Stimulated activated CD4-positive, alpha-beta T cell treated with anti-CD3 and anti-CD28 coated beads, Interleukin-4, amount 100 ng/mL, for 4 hours (primary cell): Measurements from ENCODE around the gene PPFIBP2.
"Not testable (repeated sequence)": the region's sequence is repeated elsewhere in the genome, so short reads cannot be mapped to it uniquely, and the experiment has no call there.

Source experiments
- DNase-seq, 2 experiments: peaks; one replicate each; pipeline ENCODE4 v3.0.0-alpha.2; 2020

The PPFIBP2 gene

GRCh38 chr11:7500251-7500650, 13.5 kb upstream of the PPFIBP2 start:
- no peak for DNase-seq

GRCh38 chr11:7501251-7501650, 12.5 kb upstream of the PPFIBP2 start:
- no peak for DNase-seq

DNA sequence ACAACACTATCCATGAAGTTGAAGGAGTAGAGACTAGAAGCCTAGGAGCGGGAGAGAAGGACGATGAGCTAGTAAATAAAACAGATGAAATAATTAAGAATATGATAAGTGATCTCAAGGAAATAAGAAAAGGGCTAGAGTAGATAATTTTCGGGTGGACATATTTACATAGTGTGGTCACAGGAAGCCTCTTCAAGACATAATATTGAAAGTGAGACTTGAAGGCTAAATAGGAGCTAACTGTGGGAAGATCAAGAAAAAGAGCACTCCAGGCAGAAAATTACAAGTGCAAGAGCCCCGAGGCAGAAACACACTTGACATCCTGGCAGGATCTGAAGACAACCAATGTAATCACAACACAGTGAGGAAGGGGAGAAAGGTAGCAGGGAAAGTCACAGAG, 11.9 kb upstream of the PPFIBP2 start:
- DNase-seq: no peak

GRCh38 chr11:7506243-7506642, 7.6 kb upstream of the PPFIBP2 start:
- no peak for DNase-seq

GRCh38 chr11:7508087-7508486, 5.7 kb upstream of the PPFIBP2 start:
- DNase-seq: no peak

DNA sequence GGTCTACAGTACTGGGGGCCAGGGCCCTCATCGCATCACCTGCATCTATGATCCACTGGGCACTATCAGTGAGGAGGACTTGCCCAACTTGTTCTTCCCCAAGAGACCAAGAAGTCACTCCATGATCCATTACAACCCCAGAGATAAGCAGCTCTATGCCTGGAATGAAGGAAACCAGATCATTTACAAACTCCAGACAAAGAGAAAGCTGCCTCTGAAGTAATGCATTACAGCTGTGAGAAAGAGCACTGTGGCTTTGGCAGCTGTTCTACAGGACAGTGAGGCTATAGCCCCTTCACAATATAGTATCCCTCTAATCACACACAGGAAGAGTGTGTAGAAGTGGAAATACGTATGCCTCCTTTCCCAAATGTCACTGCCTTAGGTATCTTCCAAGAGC, 3.8 kb upstream of the PPFIBP2 start:
- DNase-seq: no peak

DNA sequence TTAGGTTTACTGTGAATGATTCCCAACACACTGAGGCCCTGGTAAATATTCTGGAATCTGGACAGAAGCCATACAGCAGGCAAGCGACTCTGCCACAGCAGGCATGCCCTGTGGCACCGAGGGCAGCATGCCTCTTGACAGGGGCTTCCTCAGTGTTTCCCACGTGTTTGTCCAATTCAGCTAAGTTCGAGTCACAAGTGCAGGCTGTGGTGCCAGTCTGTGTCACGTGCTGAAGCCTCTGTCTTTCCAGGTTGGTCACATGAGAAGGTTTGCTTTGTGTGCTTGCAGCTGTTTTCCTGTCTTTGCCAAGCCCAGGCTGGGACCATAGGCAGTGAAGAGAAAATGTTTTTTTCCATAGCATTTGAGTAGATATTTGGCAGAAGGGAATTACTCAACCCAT, 2.4 kb upstream of the PPFIBP2 start:
- no peak for DNase-seq

- DNase-seq: no peak
Observed at GRCh38 chr11:7512525-7513233, 1.1 kb upstream of the PPFIBP2 start.

GRCh38 chr11:7514099-7514591, 346 bp downstream of the PPFIBP2 start:
- peak in 1 of 2 experiments; percentile 10 for DNase-seq

- DNase-seq: no peak
Observed at GRCh38 chr11:7515447-7515886, 1.7 kb downstream of the PPFIBP2 start.

- no peak for DNase-seq
Observed at GRCh38 chr11:7516475-7516874, 2.7 kb downstream of the PPFIBP2 start.

DNA sequence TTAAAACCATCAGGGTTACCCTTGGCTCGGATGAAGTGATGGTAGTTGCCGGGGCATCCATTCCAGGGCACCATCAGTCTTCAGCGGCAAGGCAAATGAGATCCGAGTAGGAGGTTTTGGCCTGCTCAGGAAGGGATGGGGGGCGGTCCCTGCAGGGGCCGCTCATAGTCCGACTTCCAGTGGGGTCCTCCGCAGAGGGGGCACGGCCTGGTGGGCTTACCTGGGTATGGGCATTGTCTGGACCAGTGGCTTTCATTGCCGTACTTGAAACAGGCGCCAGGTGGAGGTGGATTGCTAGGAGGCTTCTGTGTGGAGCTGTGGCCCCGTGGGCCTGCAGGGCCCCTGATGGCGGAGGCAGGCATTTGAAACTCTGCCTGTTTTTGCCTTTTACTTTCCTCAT, 3.9 kb downstream of the PPFIBP2 start:
- DNase-seq: not testable (repeated sequence)

GRCh38 chr11:7518811-7519562, 5.2 kb downstream of the PPFIBP2 start:
- DNase-seq: no peak

GRCh38 chr11:7520011-7520942, 6.5 kb downstream of the PPFIBP2 start:
- no peak for DNase-seq

DNA sequence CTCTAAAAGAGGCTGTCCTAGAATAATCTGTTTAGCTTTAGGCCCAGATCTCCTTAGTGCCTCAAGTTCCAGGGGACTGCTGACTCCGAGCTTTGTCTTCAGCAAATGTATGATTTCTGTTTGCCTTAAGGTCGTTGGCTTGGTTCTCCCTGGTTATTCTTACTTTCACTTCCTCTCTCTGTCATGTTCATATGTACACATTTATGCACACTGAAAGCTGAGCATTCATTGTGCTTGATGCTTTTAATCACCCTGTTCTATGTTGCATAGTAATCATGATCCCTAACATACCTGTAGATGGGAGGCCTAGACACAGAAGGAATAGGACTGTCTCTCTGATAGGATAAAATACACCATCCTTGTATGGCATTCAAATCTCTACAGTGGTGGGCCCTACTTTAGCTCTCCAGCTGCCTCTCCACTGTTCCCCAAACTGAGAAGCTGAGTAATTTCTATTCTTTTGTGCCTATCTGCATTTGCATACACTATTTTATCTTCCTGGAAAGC, 7.2 kb downstream of the PPFIBP2 start:
- no peak for DNase-seq

GRCh38 chr11:7522121-7522520, 8.3 kb downstream of the PPFIBP2 start:
- no peak for DNase-seq

DNA sequence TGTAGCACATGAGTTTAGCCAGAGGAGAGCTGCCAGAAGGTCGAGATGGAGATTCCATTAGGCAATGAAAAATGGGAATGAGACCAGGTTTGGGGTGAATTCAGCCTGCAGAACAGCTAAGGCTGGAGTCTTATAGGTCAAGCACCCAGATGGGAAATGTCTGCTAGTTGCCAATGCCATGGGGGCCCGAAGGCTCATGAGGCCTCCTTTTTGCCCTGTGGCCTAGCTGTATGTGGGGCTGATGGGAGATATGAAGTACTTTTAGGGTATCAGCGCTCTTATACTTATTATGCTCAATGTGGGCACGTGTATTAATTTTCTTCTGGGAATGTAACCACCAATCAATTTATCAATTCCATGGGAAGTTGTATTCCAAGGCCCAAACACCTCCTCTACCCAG, 8.7 kb downstream of the PPFIBP2 start:
- no peak for DNase-seq

GRCh38 chr11:7523416-7524210, 9.8 kb downstream of the PPFIBP2 start:
- DNase-seq: no peak

- no peak for DNase-seq
Observed at GRCh38 chr11:7524462-7525235, 10.8 kb downstream of the PPFIBP2 start.

DNA sequence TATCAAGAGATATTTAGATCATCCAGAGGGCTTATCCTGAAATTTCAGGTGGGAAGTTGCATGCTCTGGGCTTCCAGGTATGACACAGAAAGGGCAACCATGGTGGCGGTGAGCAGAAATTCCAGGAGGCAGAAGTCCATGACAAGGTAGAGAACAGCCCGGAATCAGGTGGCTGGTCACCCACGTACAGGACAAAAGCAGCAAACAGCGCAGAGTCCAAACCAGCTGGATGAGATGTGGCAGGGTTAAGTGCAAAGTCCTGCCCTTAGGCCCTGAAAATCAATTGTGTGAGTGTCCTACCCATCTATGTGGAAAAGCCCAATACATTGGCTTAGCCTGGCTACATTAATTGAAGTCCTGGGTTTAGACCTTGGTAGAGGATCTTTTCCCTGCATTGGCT, 11.6 kb downstream of the PPFIBP2 start:
- no peak for DNase-seq

- peak in 1 of 2 experiments; percentile 17 for DNase-seq
Observed at GRCh38 chr11:7527029-7527428, 13.2 kb downstream of the PPFIBP2 start.
